ENCODE data around the gene EML4. TPM values are rescaled to one million over a fixed set of nuclear protein-coding genes. Genes with fewer than 3 reads are reported as not detected.

EML4 gene
- total RNA-seq, 3 donors from 2014 or later (not counting 1 experiment from before 2014, with no cell fraction given) = 88.4 to 136 (median 91.5) TPM

- no peak for TF ChIP-seq CTCF (IDR thresholded peaks at IDR 0.05)
- Histone ChIP-seq H3K36me3 (ENCODE audit: control insufficient read depth, insufficient read depth, low read length) (no peaks in the 10 kb centered on the region), H3K27ac (ENCODE audit: low read length) (no peak overlapping the region), H3K27me3 (ENCODE audit: control insufficient read depth, insufficient read depth, low read length) (no peaks in the 10 kb centered on the region), H3K9me3 (ENCODE audit: control insufficient read depth, insufficient read depth, low read length) (no peaks in the 10 kb centered on the region), H3K4me3 (ENCODE audit: low read length) (no peak overlapping the region), H3K4me1 (ENCODE audit: control insufficient read depth, insufficient read depth, low read length) (no peaks in the 10 kb centered on the region)
- Mint-ChIP-seq H3K36me3 (no peaks in the 10 kb centered on the region), H3K27me3 (ENCODE audit: low read depth in 2 of 2) (no peaks in the 10 kb centered on the region), H3K4me1 (peaks cover 18 to 26% of the 10 kb centered on the region in 2 donors), H3K9me3 (no peaks in the 10 kb centered on the region), H3K4me3 (no peak overlapping the region), H3K27ac (no peak overlapping the region)
- WGBS (ENCODE audit: insufficient coverage) = 83% methylated on average over 1 of the region's 2 CpGs
- ATAC-seq = no peak
- intact Hi-C loops (cut with micrococcal nuclease) = no loop called here
- no peak for DNase-seq
Observed at GRCh38 chr2:42229949-42230348, 60.8 kb downstream of the EML4 start.

GRCh38 chr2:42230891-42231290 lies 61.7 kb downstream of the EML4 start:
- peaks cover 17 to 24% of the 10 kb centered on the region in 2 donors for H3K4me1 Mint-ChIP-seq
- no peak for TF ChIP-seq CTCF (IDR thresholded peaks at IDR 0.05)
- H3K9me3 ChIP-seq (ENCODE audit: control insufficient read depth, insufficient read depth, low read length) = no peaks in the 10 kb centered on the region
- no peaks in the 10 kb centered on the region for H3K36me3 ChIP-seq (ENCODE audit: control insufficient read depth, insufficient read depth, low read length)
- H3K4me1 ChIP-seq (ENCODE audit: control insufficient read depth, insufficient read depth, low read length) = no peaks in the 10 kb centered on the region
- no peak overlapping the region for H3K4me3 ChIP-seq (ENCODE audit: low read length)
- H3K36me3 Mint-ChIP-seq = no peaks in the 10 kb centered on the region
- no peak overlapping the region for H3K4me3 Mint-ChIP-seq
- 93% methylated on average over 3 of the region's 3 CpGs for WGBS (ENCODE audit: insufficient coverage)
- no peaks in the 10 kb centered on the region for H3K9me3 Mint-ChIP-seq
- intact Hi-C loops (cut with micrococcal nuclease) = no loop called here
- no peaks in the 10 kb centered on the region for H3K27me3 Mint-ChIP-seq (ENCODE audit: low read depth in 2 of 2)
- DNase-seq (no peak), ATAC-seq (no peak)
- H3K27ac Mint-ChIP-seq = no peak overlapping the region
- H3K27ac ChIP-seq (ENCODE audit: low read length) = no peak overlapping the region
- H3K27me3 ChIP-seq (ENCODE audit: control insufficient read depth, insufficient read depth, low read length) = no peaks in the 10 kb centered on the region

- Histone ChIP-seq H3K4me1 (ENCODE audit: control insufficient read depth, insufficient read depth, low read length) (no peaks in the 10 kb centered on the region), H3K36me3 (ENCODE audit: control insufficient read depth, insufficient read depth, low read length) (no peaks in the 10 kb centered on the region), H3K27me3 (ENCODE audit: control insufficient read depth, insufficient read depth, low read length) (no peaks in the 10 kb centered on the region), H3K9me3 (ENCODE audit: control insufficient read depth, insufficient read depth, low read length) (no peaks in the 10 kb centered on the region), H3K4me3 (ENCODE audit: low read length) (no peak overlapping the region), H3K27ac (ENCODE audit: low read length) (no peak overlapping the region)
- intact Hi-C loops (cut with micrococcal nuclease) = no loop called here
- H3K4me1 Mint-ChIP-seq = peaks cover 17 to 24% of the 10 kb centered on the region in 2 donors
- DNase-seq (no peak), ATAC-seq (no peak)
- no peak overlapping the region for H3K27ac Mint-ChIP-seq
- no peaks in the 10 kb centered on the region for H3K36me3 Mint-ChIP-seq
- no peaks in the 10 kb centered on the region for H3K27me3 Mint-ChIP-seq (ENCODE audit: low read depth in 2 of 2)
- no peaks in the 10 kb centered on the region for H3K9me3 Mint-ChIP-seq
- H3K4me3 Mint-ChIP-seq = no peak overlapping the region
- no peak for TF ChIP-seq CTCF (IDR thresholded peaks at IDR 0.05)
- WGBS (ENCODE audit: insufficient coverage) = no CpG with 5 or more reads among the region's 1 CpG
Observed at GRCh38 chr2:42232024-42232423, 62.9 kb downstream of the EML4 start.

GRCh38 chr2:42233976-42234441 lies 64.9 kb downstream of the EML4 start:
- no peak for TF ChIP-seq CTCF (IDR thresholded peaks at IDR 0.05)
- WGBS (ENCODE audit: insufficient coverage) = 95% methylated on average over 5 of the region's 5 CpGs
- H3K27ac ChIP-seq (ENCODE audit: low read length) = no peak overlapping the region
- Mint-ChIP-seq H3K36me3 (no peaks in the 10 kb centered on the region), H3K4me1 (peaks cover 21 to 23% of the 10 kb centered on the region in 2 donors), H3K27ac (no peak overlapping the region), H3K4me3 (no peak overlapping the region), H3K9me3 (no peaks in the 10 kb centered on the region), H3K27me3 (ENCODE audit: low read depth in 2 of 2) (no peaks in the 10 kb centered on the region)
- intact Hi-C loops (cut with micrococcal nuclease) = no loop called here
- DNase-seq (no peak), ATAC-seq (no peak)
- H3K36me3 ChIP-seq (ENCODE audit: control insufficient read depth, insufficient read depth, low read length) = no peaks in the 10 kb centered on the region
- H3K4me1 ChIP-seq (ENCODE audit: control insufficient read depth, insufficient read depth, low read length) = peaks cover 4% of the 10 kb centered on the region
- no peaks in the 10 kb centered on the region for H3K27me3 ChIP-seq (ENCODE audit: control insufficient read depth, insufficient read depth, low read length)
- H3K9me3 ChIP-seq (ENCODE audit: control insufficient read depth, insufficient read depth, low read length) = no peaks in the 10 kb centered on the region
- no peak overlapping the region for H3K4me3 ChIP-seq (ENCODE audit: low read length)

Measured in natural killer cell (primary cell).